K562 (cell line): ENCODE measurements around the gene GRWD1. TPM values are rescaled to one million over a fixed set of nuclear protein-coding genes. Genes with fewer than 3 reads are reported as not detected.
A peak's percentile ranks its signal among the peaks of the same experiment; 100 is the strongest.

Experiments
- CBFB ChIP-seq: sonication (generic); formaldehyde crosslinking; IDR thresholded peaks from 2 replicates; pipeline ENCODE4 v1.4.0; 2020; ENCODE audit warnings: mild to moderate bottlenecking, missing genetic modification reagents
- CTBP1 ChIP-seq: fragments of 450-650 bp; IDR thresholded peaks from 2 replicates; pipeline ENCODE4 v1.6.1; 2016; ENCODE audit warnings: borderline replicate concordance
- EZH2 ChIP-seq: IDR thresholded peaks from 2 replicates; pipeline ENCODE4 v1.6.1; 2012; ENCODE audit warnings: low read depth, mild to moderate bottlenecking, inconsistent platforms, low read length, borderline replicate concordance
- GATA2 ChIP-seq: sonication (generic); formaldehyde crosslinking; IDR thresholded peaks from 2 replicates; pipeline ENCODE4 v1.4.0; 2020; ENCODE audit warnings: mild to moderate bottlenecking, missing genetic modification reagents
- MEF2A ChIP-seq: IDR thresholded peaks from 2 replicates; pipeline ENCODE4 v1.6.1; 2011; ENCODE audit warnings: low read depth, mild to moderate bottlenecking, low read length, moderate library complexity; ENCODE audit not compliant: control insufficient read depth
- MYNN ChIP-seq, 2 experiments: sonication (generic); formaldehyde crosslinking in 1 of 2; IDR thresholded peaks; 2 replicates each; pipeline versions ENCODE4 v1.5.0 to v1.6.1; 2016 to 2020; ENCODE audit warnings: antibody characterized with exemption in 1 of 2, missing genetic modification reagents in 1 of 2
- NFRKB ChIP-seq: fragments of 450-650 bp; IDR thresholded peaks from 2 replicates; pipeline ENCODE4 v1.6.1; 2016; ENCODE audit warnings: low read depth
- NFYB ChIP-seq: IDR thresholded peaks from 2 replicates; pipeline ENCODE4 v1.6.1; 2011; ENCODE audit warnings: mild to moderate bottlenecking, moderate library complexity; ENCODE audit not compliant: insufficient read length; ENCODE audit errors: extremely low read depth
- SMARCA4 ChIP-seq: fragments of 450-650 bp; IDR thresholded peaks from 2 replicates; pipeline ENCODE4 v1.6.1; 2016
- ZNF274 ChIP-seq: IDR thresholded peaks from 2 replicates; pipeline ENCODE4 v1.6.1; 2011; ENCODE audit warnings: low read depth, mild to moderate bottlenecking, low read length, moderate library complexity, borderline replicate concordance
- ZNF316 ChIP-seq: fragments of 450-650 bp; IDR thresholded peaks from 2 replicates; pipeline ENCODE4 v1.6.1; 2016
- ZNF764 ChIP-seq: fragments of 250-450 bp; sonication (Bioruptor Pico); IDR thresholded peaks from 2 replicates; pipeline ENCODE4 v1.4.0; 2020; ENCODE audit warnings: low read depth, mild to moderate bottlenecking, moderate library complexity
- polyA plus RNA-seq, 8 experiments: library from polyadenylated mRNA; depleted of rRNA in 4 of 8; stranded (reverse) in 5 of 8; unstranded in 3 of 8; fragments of >200 nt; fragmentation: Nextera tagmentation in 2 of 8; fragmentation: Illumina TruSeq in 1 of 8; extraction: Ambion mirVana in 2 of 8; extraction: Trizol in 1 of 8; gene quantifications; 2 replicates each; pipeline versions ENCODE4 v1.2.1 to v1.2.3, GENCODE V29; 2011 to 2014; ENCODE audit warnings: inconsistent platforms in 1 of 8, missing spikeins in 1 of 8
- total RNA-seq, 7 experiments: library from RNA; depleted of rRNA in 6 of 7; stranded (reverse); fragments of >200 nt in 6 of 7; fragmentation: Illumina TruSeq in 2 of 7; extraction: Trizol in 2 of 7; gene quantifications; 2 replicates each; pipeline versions ENCODE4 v1.2.1 to v1.2.3, GENCODE V29; 2011 to 2021; ENCODE audit warnings: low replicate concordance in 1 of 7
- TF ChIP-seq, protein P1 (sequence below), 2 experiments: fragments of 450-650 bp in 1 of 2; sonication (generic) in 1 of 2; formaldehyde crosslinking in 1 of 2; IDR thresholded peaks in 1 of 2; conservative IDR thresholded peaks in 1 of 2; 2 replicates each; pipeline versions ENCODE4 v1.6.1 to v1.8.1; 2016 to 2023; ENCODE audit warnings: mild to moderate bottlenecking in 2 of 2, moderate library complexity in 2 of 2, inconsistent platforms in 1 of 2, missing genetic modification reagents in 1 of 2
- TF ChIP-seq, protein P2 (sequence below): fragments of 450-650 bp; formaldehyde crosslinking; conservative IDR thresholded peaks from 2 replicates; pipeline ENCODE4 v1.4.0; 2022; ENCODE audit warnings: mild to moderate bottlenecking, missing genetic modification characterization
- TF ChIP-seq, protein P3 (sequence below): fragments of 450-650 bp; formaldehyde crosslinking; IDR thresholded peaks from 2 replicates; pipeline ENCODE4 v1.4.0; 2022; ENCODE audit warnings: missing genetic modification characterization
- TF ChIP-seq, protein P4 (sequence below): fragments of 450-650 bp; formaldehyde crosslinking; IDR thresholded peaks from 2 replicates; pipeline ENCODE4 v1.4.0; 2020; ENCODE audit warnings: mild to moderate bottlenecking, moderate library complexity
- TF ChIP-seq, protein P5 (sequence below): fragments of 200-800 bp; sonication (Bioruptor generic); IDR thresholded peaks from 2 replicates; pipeline ENCODE4 v1.6.1; 2017; ENCODE audit warnings: missing genetic modification characterization, missing compliant biosample characterization
- TF ChIP-seq, protein P6 (sequence below): fragments of 450-650 bp; IDR thresholded peaks from 2 replicates; pipeline ENCODE4 v1.7.0; 2016; ENCODE audit warnings: borderline replicate concordance

The GRWD1 gene
- total and polyA plus RNA-seq, 9 of the 15 experiments (the other 6 are each of a cell fraction or from before 2014, with no cell fraction given) = 1.5 to 87.2 (median 24.5) TPM

DNA sequence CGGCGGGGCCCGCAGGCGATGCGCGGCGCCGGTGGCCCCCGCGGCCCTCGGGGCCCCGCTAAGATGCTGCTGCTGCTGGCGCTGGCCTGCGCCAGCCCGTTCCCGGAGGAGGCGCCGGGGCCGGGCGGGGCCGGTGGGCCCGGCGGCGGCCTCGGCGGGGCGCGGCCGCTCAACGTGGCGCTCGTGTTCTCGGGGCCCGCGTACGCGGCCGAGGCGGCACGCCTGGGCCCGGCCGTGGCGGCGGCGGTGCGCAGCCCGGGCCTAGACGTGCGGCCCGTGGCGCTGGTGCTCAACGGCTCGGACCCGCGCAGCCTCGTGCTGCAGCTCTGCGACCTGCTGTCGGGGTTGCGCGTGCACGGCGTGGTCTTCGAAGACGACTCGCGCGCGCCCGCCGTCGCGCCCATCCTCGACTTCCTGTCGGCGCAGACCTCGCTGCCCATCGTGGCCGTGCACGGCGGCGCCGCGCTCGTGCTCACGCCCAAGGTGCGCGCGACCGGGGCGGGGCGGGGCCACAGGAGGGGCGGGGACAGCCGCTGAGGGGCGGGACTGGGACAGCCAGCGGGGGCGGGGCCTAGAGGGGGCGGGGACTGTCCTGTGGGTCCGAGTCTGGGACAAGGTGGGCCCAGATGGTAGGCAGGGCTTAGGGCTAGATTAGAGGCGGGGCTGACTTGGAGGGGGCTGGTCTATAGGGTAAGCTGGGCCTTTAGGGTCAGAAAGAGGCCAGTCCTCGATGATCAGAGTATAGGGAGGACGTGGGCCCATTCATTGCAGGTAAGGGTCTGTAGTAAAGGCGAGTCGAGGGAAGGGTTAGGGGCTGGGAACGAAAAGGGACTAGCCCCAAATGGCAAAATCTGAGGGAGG lies 47.2 kb upstream of the GRWD1 start (continued):
- TF ChIP-seq, protein P1, sequence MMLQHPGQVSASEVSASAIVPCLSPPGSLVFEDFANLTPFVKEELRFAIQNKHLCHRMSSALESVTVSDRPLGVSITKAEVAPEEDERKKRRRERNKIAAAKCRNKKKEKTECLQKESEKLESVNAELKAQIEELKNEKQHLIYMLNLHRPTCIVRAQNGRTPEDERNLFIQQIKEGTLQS (IDR thresholded peaks at IDR 0.05) = no peak
- TF ChIP-seq, protein P1 (CRISPR knock-in tag; conservative IDR thresholded peaks at IDR 0.05) = no peak
- no peak for TF ChIP-seq ZNF764 (CRISPR knock-in tag)
- TF ChIP-seq, protein P2, sequence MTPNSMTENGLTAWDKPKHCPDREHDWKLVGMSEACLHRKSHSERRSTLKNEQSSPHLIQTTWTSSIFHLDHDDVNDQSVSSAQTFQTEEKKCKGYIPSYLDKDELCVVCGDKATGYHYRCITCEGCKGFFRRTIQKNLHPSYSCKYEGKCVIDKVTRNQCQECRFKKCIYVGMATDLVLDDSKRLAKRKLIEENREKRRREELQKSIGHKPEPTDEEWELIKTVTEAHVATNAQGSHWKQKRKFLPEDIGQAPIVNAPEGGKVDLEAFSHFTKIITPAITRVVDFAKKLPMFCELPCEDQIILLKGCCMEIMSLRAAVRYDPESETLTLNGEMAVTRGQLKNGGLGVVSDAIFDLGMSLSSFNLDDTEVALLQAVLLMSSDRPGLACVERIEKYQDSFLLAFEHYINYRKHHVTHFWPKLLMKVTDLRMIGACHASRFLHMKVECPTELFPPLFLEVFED (CRISPR knock-in tag) = peak; percentile 82; the same call in 1 of the 2 replicates
- TF ChIP-seq GATA2 (CRISPR knock-in tag) = no peak
- no peak for TF ChIP-seq MYNN (IDR thresholded peaks at IDR 0.05)
- no peak for TF ChIP-seq MYNN (CRISPR knock-in tag; IDR thresholded peaks at IDR 0.05)
- TF ChIP-seq ZNF316 = no peak
- TF ChIP-seq EZH2 = no peak
- TF ChIP-seq ZNF274 = no peak
- peak; percentile 81; the same call in 1 of the 2 replicates for TF ChIP-seq CTBP1
- no peak for TF ChIP-seq NFRKB
- TF ChIP-seq, protein P3, sequence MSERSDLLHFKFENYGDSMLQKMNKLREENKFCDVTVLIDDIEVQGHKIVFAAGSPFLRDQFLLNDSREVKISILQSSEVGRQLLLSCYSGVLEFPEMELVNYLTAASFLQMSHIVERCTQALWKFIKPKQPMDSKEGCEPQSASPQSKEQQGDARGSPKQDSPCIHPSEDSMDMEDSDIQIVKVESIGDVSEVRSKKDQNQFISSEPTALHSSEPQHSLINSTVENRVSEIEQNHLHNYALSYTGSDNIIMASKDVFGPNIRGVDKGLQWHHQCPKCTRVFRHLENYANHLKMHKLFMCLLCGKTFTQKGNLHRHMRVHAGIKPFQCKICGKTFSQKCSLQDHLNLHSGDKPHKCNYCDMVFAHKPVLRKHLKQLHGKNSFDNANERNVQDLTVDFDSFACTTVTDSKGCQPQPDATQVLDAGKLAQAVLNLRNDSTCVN (CRISPR knock-in tag) = peak; percentile 85; the same call in 1 of the 2 replicates
- no peak for TF ChIP-seq SMARCA4
- TF ChIP-seq CBFB (CRISPR knock-in tag) = no peak
- no peak for TF ChIP-seq MEF2A
- TF ChIP-seq, protein P4, sequence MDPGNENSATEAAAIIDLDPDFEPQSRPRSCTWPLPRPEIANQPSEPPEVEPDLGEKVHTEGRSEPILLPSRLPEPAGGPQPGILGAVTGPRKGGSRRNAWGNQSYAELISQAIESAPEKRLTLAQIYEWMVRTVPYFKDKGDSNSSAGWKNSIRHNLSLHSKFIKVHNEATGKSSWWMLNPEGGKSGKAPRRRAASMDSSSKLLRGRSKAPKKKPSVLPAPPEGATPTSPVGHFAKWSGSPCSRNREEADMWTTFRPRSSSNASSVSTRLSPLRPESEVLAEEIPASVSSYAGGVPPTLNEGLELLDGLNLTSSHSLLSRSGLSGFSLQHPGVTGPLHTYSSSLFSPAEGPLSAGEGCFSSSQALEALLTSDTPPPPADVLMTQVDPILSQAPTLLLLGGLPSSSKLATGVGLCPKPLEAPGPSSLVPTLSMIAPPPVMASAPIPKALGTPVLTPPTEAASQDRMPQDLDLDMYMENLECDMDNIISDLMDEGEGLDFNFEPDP (CRISPR knock-in tag) = no peak
- TF ChIP-seq NFYB = no peak
- TF ChIP-seq, protein P5, sequence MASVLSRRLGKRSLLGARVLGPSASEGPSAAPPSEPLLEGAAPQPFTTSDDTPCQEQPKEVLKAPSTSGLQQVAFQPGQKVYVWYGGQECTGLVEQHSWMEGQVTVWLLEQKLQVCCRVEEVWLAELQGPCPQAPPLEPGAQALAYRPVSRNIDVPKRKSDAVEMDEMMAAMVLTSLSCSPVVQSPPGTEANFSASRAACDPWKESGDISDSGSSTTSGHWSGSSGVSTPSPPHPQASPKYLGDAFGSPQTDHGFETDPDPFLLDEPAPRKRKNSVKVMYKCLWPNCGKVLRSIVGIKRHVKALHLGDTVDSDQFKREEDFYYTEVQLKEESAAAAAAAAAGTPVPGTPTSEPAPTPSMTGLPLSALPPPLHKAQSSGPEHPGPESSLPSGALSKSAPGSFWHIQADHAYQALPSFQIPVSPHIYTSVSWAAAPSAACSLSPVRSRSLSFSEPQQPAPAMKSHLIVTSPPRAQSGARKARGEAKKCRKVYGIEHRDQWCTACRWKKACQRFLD = peak; percentile 98
- TF ChIP-seq, protein P6, sequence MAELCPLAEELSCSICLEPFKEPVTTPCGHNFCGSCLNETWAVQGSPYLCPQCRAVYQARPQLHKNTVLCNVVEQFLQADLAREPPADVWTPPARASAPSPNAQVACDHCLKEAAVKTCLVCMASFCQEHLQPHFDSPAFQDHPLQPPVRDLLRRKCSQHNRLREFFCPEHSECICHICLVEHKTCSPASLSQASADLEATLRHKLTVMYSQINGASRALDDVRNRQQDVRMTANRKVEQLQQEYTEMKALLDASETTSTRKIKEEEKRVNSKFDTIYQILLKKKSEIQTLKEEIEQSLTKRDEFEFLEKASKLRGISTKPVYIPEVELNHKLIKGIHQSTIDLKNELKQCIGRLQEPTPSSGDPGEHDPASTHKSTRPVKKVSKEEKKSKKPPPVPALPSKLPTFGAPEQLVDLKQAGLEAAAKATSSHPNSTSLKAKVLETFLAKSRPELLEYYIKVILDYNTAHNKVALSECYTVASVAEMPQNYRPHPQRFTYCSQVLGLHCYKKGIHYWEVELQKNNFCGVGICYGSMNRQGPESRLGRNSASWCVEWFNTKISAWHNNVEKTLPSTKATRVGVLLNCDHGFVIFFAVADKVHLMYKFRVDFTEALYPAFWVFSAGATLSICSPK = no peak
